Measurements from ENCODE around the gene FAM131A. TPM values are rescaled to one million over a fixed set of nuclear protein-coding genes. Genes with fewer than 3 reads are reported as not detected.
A peak's percentile ranks its signal among the peaks of the same experiment; 100 is the strongest.

Gene FAM131A
- polyA plus RNA-seq, 1 donor from 2014 or later, result 2.6 TPM

GRCh38 chr3:184366619-184367289 is 29.4 kb downstream of the FAM131A start:
- H3K27me3 Mint-ChIP-seq, result no peaks in the 10 kb centered on the region
- peaks cover 5% of the 10 kb centered on the region for H3K36me3 Mint-ChIP-seq
- H3K27ac Mint-ChIP-seq, result no peak overlapping the region
- no peaks in the 10 kb centered on the region for H3K9me3 Mint-ChIP-seq
- peaks cover 8 to 15% (median 11%) of the 10 kb centered on the region in 3 donors for H3K4me1 Mint-ChIP-seq
- no peak overlapping the region for H3K4me3 Mint-ChIP-seq

DNA sequence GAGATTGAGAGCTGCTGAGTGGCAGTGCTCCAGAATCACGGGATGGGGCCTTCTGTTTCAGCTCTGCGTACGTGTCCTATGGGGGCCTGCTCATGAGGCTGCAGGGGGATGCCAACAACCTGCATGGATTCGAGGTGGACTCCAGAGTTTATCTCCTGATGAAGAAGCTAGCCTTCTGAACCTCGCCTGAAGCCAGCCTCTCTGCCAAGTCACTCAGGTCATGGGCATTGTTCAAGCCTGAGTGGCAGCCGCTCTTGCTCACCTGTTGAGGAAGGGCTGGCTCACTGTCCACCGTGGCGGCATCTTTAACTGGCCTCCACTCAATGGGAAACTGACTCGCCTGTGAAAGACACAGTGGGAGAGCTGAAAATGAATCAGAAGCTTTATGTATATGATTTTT is 30.7 kb downstream of the FAM131A start:
- Mint-ChIP-seq H3K4me3 (peak overlapping the region in 1 of 4 donors; percentile 0), H3K36me3 (peaks cover 5% of the 10 kb centered on the region)

DNA sequence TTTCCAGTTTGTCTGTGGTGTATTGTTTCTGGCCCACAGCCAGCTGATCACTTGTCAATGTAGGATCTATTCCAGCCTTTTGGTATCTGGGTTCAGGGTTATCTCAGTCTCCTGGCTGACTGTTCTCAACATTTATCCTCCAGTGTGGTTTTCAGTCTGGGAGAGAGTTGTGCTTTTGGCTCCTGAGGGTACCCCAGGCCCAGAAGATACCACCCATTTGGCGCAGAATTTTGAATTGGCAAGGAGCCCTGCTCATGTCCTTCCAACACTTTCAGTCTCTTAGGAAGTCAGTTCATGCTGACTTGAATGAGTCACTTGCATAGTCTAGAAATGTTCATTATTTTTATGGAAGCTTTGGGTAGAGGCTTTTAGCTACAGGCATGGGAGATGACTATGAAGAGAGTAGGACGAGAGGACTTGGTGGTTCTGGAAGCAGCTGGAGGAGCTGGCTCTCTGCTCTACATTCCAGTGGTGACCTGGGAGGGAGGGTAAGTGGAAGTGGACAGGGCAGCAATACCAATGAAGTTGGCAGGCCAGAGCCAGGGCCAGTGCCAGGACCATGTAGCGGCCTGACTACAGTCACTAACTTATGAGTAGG is 31.3 kb downstream of the FAM131A start:
- Mint-ChIP-seq H3K4me3 (peak overlapping the region in 1 of 4 donors; percentile 20), H3K9me3 (no peaks in the 10 kb centered on the region), H3K27me3 (no peaks in the 10 kb centered on the region)

More for the DNA sequence above, 30.7 kb downstream of the FAM131A start:
- no peak overlapping the region for H3K27ac Mint-ChIP-seq
- H3K4me1 Mint-ChIP-seq, result peaks cover 8 to 14% (median 8%) of the 10 kb centered on the region in 3 donors
- no peaks in the 10 kb centered on the region for H3K27me3 Mint-ChIP-seq
- no peaks in the 10 kb centered on the region for H3K9me3 Mint-ChIP-seq

DNA sequence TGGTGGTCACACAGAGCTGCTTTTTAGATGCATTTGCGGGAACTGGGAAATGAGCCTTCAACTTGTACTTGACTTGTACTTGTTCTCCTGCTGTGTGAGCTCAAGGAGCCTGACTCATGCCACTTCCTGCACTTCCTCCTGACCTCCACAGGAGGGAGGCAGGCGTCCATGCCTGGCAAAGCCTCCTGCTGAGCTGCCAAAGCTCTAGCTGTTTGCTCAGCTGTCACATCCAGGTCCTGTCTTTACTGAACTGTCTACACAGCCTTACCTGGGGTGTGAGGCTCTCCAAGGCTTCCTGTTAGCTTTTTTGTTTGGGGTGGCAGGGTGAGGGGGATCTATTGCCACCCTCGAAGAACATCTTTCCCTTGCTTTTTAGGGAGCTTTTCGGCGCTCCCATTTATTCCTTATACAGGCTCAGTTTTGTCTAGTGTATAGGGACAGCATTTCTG is 34.2 kb downstream of the FAM131A start:
- H3K4me3 Mint-ChIP-seq, result peak overlapping the region in 1 of 4 donors; percentile 7

More for the DNA sequence above, 31.3 kb downstream of the FAM131A start:
- Mint-ChIP-seq H3K4me1 (peaks cover 5 to 10% (median 8%) of the 10 kb centered on the region in 3 donors), H3K27ac (peak overlapping the region in 1 of 3 donors; percentile 9), H3K36me3 (peaks cover 5% of the 10 kb centered on the region)

DNA sequence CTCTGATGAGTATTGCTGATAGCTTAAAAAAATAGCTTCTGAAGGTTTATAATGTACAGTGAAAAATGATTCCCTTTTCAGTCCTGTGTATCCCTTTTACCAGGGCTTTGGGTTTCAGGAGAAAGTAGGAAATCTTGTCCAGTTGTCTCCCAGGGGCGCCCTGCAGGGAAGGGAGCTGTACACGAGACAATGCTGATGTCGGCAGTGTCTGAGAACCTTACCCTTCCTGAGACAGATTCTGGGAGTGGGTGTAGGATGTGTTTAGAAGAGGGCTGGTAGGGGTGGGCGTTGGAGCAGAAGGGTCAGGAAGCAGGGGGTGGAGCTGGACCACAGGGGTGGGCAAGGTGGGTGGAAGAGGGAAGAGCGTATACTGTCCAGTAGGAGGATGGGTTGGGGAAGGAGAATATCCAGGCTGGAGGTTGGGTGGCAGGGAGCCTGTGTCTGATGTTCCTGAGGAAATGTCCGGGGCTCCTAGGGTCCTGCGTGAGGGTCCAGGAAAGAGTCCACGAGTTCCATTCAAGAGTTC is 35.0 kb downstream of the FAM131A start:
- Mint-ChIP-seq H3K4me1 (no peaks in the 10 kb centered on the region), H3K4me3 (no peak overlapping the region), H3K27me3 (peaks cover 7% of the 10 kb centered on the region), H3K9me3 (no peaks in the 10 kb centered on the region), H3K27ac (peak overlapping the region in 1 of 3 donors; percentile 61), H3K36me3 (peaks cover 7% of the 10 kb centered on the region)

More for the DNA sequence above, 34.2 kb downstream of the FAM131A start:
- no peak overlapping the region for H3K27ac Mint-ChIP-seq
- no peaks in the 10 kb centered on the region for H3K9me3 Mint-ChIP-seq
- no peaks in the 10 kb centered on the region for H3K4me1 Mint-ChIP-seq
- peaks cover 7% of the 10 kb centered on the region for H3K36me3 Mint-ChIP-seq
- peaks cover 7% of the 10 kb centered on the region for H3K27me3 Mint-ChIP-seq

- Mint-ChIP-seq H3K4me3 (no peak overlapping the region), H3K9me3 (no peaks in the 10 kb centered on the region), H3K36me3 (peaks cover 7% of the 10 kb centered on the region)
Observed at GRCh38 chr3:184372911-184373310, 35.5 kb downstream of the FAM131A start.

GRCh38 chr3:184373422-184373821 is 36.0 kb downstream of the FAM131A start:
- H3K4me1 Mint-ChIP-seq, result no peaks in the 10 kb centered on the region
- no peak overlapping the region for H3K27ac Mint-ChIP-seq
- H3K27me3 Mint-ChIP-seq, result peaks cover 16% of the 10 kb centered on the region
- H3K36me3 Mint-ChIP-seq, result peaks cover 4% of the 10 kb centered on the region
- no peaks in the 10 kb centered on the region for H3K9me3 Mint-ChIP-seq
- H3K4me3 Mint-ChIP-seq, result no peak overlapping the region

More at GRCh38 chr3:184372911-184373310, 35.5 kb downstream of the FAM131A start:
- Mint-ChIP-seq H3K27ac (no peak overlapping the region), H3K27me3 (peaks cover 11% of the 10 kb centered on the region), H3K4me1 (no peaks in the 10 kb centered on the region)

GRCh38 chr3:184375747-184376461 is 38.5 kb downstream of the FAM131A start:
- H3K4me1 Mint-ChIP-seq, result peaks cover 0 to 5% (median 1%) of the 10 kb centered on the region in 3 donors
- peaks cover 4% of the 10 kb centered on the region for H3K36me3 Mint-ChIP-seq
- H3K4me3 Mint-ChIP-seq, result no peak overlapping the region
- H3K27me3 Mint-ChIP-seq, result peaks cover 28% of the 10 kb centered on the region
- peak overlapping the region in 1 of 3 donors; percentile 6 for H3K27ac Mint-ChIP-seq
- no peaks in the 10 kb centered on the region for H3K9me3 Mint-ChIP-seq

DNA sequence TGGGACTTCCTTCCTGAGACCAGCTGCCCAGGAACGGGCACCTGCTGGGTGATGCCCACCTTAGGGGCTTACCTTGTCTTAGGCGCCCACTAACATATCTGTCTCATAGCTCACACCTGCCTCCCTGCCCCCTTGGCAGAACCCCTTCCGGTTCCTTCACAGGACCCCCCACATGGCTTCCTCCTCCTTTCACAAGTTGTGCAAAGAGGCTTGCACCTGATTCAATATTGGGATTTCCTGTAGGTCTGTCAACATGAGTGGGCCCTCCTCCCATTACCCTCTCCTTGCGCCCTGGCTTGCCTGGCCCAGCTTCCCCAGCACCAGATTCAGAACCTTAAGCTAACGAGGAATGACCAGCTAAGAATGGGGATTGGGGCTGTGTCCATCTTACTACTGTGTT is 40.0 kb downstream of the FAM131A start:
- Mint-ChIP-seq H3K9me3 (no peaks in the 10 kb centered on the region), H3K4me3 (no peak overlapping the region), H3K27me3 (peaks cover 37% of the 10 kb centered on the region), H3K4me1 (peaks cover 0 to 8% (median 3%) of the 10 kb centered on the region in 3 donors), H3K27ac (no peak overlapping the region), H3K36me3 (peaks cover 4% of the 10 kb centered on the region)

DNA sequence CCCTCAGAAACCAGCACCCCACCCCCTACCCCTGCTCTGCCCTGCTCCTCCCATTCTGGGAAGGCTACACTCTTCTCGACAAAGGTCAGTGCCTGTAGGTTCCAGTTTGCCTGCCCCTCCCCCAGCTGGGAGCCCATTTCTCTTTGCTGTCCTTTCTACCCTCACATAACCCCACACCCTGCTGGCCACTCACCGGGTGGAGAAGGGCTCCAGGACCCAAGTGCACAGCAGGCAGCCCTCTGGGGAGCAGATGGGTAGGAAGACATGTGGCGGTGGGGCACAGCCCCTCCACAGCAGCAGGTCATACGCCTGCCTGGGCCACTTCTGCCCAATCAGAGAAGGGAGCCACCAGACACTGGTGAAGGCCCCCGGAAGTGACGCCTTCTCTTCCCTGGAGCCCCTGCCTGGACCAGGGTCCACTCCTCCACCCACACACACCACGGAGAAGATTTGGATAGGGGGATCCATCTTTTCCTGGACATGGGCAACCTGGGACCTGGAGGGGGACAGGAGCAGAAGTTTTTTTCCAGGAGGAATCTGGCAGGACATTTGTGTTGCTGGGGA is 40.6 kb downstream of the FAM131A start, which contains the start of gene THPO:
Gene THPO (minus strand): TSS at position 326 of the 564 bp plus-strand sequence. CDS start 1,948 bp downstream, outside the sequence.
- Mint-ChIP-seq H3K36me3 (peaks cover 4% of the 10 kb centered on the region), H3K9me3 (no peaks in the 10 kb centered on the region), H3K4me1 (peaks cover 0 to 8% (median 3%) of the 10 kb centered on the region in 3 donors), H3K27ac (peak within 1 kb of the TSS in 1 of 3 donors; percentile 73), H3K4me3 (peak within 1 kb of the TSS in 3 of 4 donors; percentile 24 to 91 (median 58)), H3K27me3 (peaks cover 43% of the 10 kb centered on the region)

- Mint-ChIP-seq H3K4me1 (peaks cover 0 to 8% (median 3%) of the 10 kb centered on the region in 3 donors), H3K27ac (peak overlapping the region in 1 of 3 donors; percentile 73), H3K27me3 (peaks cover 45% of the 10 kb centered on the region), H3K9me3 (no peaks in the 10 kb centered on the region), H3K4me3 (peak overlapping the region in 3 of 4 donors; percentile 24 to 91 (median 58)), H3K36me3 (peaks cover 4% of the 10 kb centered on the region)
Observed at GRCh38 chr3:184378651-184379357, 41.4 kb downstream of the FAM131A start.

- peaks cover 49% of the 10 kb centered on the region for H3K27me3 Mint-ChIP-seq
- no peak within 1 kb of the TSS for H3K27ac Mint-ChIP-seq
- no peaks in the 10 kb centered on the region for H3K9me3 Mint-ChIP-seq
- peaks cover 0 to 8% (median 3%) of the 10 kb centered on the region in 3 donors for H3K4me1 Mint-ChIP-seq
- H3K4me3 Mint-ChIP-seq, result peak within 1 kb of the TSS; percentile 39 to 91 (median 77)
- peaks cover 4% of the 10 kb centered on the region for H3K36me3 Mint-ChIP-seq
Observed at GRCh38 chr3:184379358-184380184, 42.2 kb downstream of the FAM131A start, which contains the start of gene CHRD. Gene CHRD (plus strand): TSS chr3:184380054. CDS start chr3:184380319, 265 bp downstream.

GRCh38 chr3:184380185-184380626 is 42.8 kb downstream of the FAM131A start:
- Mint-ChIP-seq H3K36me3 (peaks cover 2% of the 10 kb centered on the region), H3K27me3 (peaks cover 51% of the 10 kb centered on the region), H3K27ac (no peak overlapping the region), H3K4me3 (no peak overlapping the region), H3K9me3 (no peaks in the 10 kb centered on the region), H3K4me1 (peaks cover 0 to 8% (median 3%) of the 10 kb centered on the region in 3 donors)

Measured in IgD-negative memory B cell (primary cell).